ENCODE measurements around the gene IMMT. TPM values are rescaled to one million over a fixed set of nuclear protein-coding genes. Genes with fewer than 3 reads are reported as not detected.

Gene IMMT
- total and polyA plus RNA-seq, 2 donors (not counting 1 experiment from before 2014, with no cell fraction given), result 23.5 to 66.0 TPM

GRCh38 chr2:86158286-86158685, 37.0 kb downstream of the IMMT start:
- no peak for DNase-seq
- Mint-ChIP-seq H3K27ac (no peak overlapping the region), H3K9me3 (ENCODE audit: insufficient read depth) (no peaks in the 10 kb centered on the region), H3K27me3 (no peaks in the 10 kb centered on the region), H3K4me3 (no peak overlapping the region), H3K4me1 (no peaks in the 10 kb centered on the region)
- H2AFZ ChIP-seq (ENCODE audit: insufficient read depth, low read depth, low read length, poor library complexity, severe bottlenecking), result no peak overlapping the region
- no peak for ATAC-seq (ENCODE audit: low read depth)
- POLR2A ChIA-PET, result no interaction called here
- CTCF ChIA-PET, result no interaction called here
- no peak overlapping the region for H3K27ac ChIP-seq (ENCODE audit: low read length in 2 of 2)
- no peak overlapping the region for H3K9ac ChIP-seq (ENCODE audit: low read length)
- no peaks in the 10 kb centered on the region for H3K79me2 ChIP-seq (ENCODE audit: control insufficient read depth, insufficient read depth, low read length)
- no peak overlapping the region for H3K4me2 ChIP-seq (replicated peaks; ENCODE audit: low read depth, low read length, poor library complexity, severe bottlenecking)
- H3K27me3 ChIP-seq (replicated peaks in 1 of 4; ENCODE audit: control extremely low read depth in 1 of 4, control insufficient read depth in 3 of 4, insufficient read depth in 4 of 4, low read length in 3 of 4), result no peaks in the 10 kb centered on the region
- H3K4me1 ChIP-seq (ENCODE audit: control insufficient read depth in 2 of 2, insufficient read depth in 2 of 2, low read length in 2 of 2), result no peaks in the 10 kb centered on the region
- no peaks in the 10 kb centered on the region for H3K9me3 ChIP-seq (ENCODE audit: control extremely low read depth in 1 of 3, control insufficient read depth in 2 of 3, insufficient read depth in 1 of 3, low read length in 2 of 3)
- TF ChIP-seq CTCF (IDR thresholded peaks at IDR 0.05) (no peak), EZH2 (IDR thresholded peaks at IDR 0.05; ENCODE audit: borderline replicate concordance, insufficient read depth, low read depth, low read length, poor library complexity, severe bottlenecking) (no peak)
- H3K4me3 ChIP-seq (ENCODE audit: control extremely low read depth in 1 of 5, extremely low read depth in 1 of 5, insufficient read depth in 1 of 5, low read depth in 2 of 5, low read length in 4 of 5), result no peak overlapping the region
- peaks cover 5 to 81% of the 10 kb centered on the region in 2 experiments for H3K36me3 ChIP-seq (replicated peaks in 1 of 2; ENCODE audit: control extremely low read depth in 1 of 2, control insufficient read depth in 1 of 2, extremely low read depth in 1 of 2, insufficient read depth in 2 of 2, low read length in 1 of 2)
- intact Hi-C loops (cut with micrococcal nuclease), result no loop called here
- H4K20me1 ChIP-seq (ENCODE audit: control insufficient read depth, insufficient read depth, low read length, poor library complexity, severe bottlenecking), result no peaks in the 10 kb centered on the region
- no CpG with 5 or more reads among the region's 4 CpGs for WGBS (ENCODE audit: insufficient coverage)

GRCh38 chr2:86157009-86157556, 38.2 kb downstream of the IMMT start:
- Histone ChIP-seq H3K4me3 (ENCODE audit: control extremely low read depth in 1 of 5, extremely low read depth in 1 of 5, insufficient read depth in 1 of 5, low read depth in 2 of 5, low read length in 4 of 5) (no peak overlapping the region), H3K9me3 (ENCODE audit: control extremely low read depth in 1 of 3, control insufficient read depth in 2 of 3, insufficient read depth in 1 of 3, low read length in 2 of 3) (no peaks in the 10 kb centered on the region), H4K20me1 (ENCODE audit: control insufficient read depth, insufficient read depth, low read length, poor library complexity, severe bottlenecking) (no peaks in the 10 kb centered on the region), H3K4me1 (ENCODE audit: control insufficient read depth in 2 of 2, insufficient read depth in 2 of 2, low read length in 2 of 2) (no peaks in the 10 kb centered on the region), H2AFZ (ENCODE audit: insufficient read depth, low read depth, low read length, poor library complexity, severe bottlenecking) (no peak overlapping the region), H3K4me2 (replicated peaks; ENCODE audit: low read depth, low read length, poor library complexity, severe bottlenecking) (no peak overlapping the region), H3K9ac (ENCODE audit: low read length) (no peak overlapping the region), H3K27ac (ENCODE audit: low read length in 2 of 2) (no peak overlapping the region), H3K27me3 (replicated peaks in 1 of 4; ENCODE audit: control extremely low read depth in 1 of 4, control insufficient read depth in 3 of 4, insufficient read depth in 4 of 4, low read length in 3 of 4) (no peaks in the 10 kb centered on the region), H3K36me3 (replicated peaks in 1 of 2; ENCODE audit: control extremely low read depth in 1 of 2, control insufficient read depth in 1 of 2, extremely low read depth in 1 of 2, insufficient read depth in 2 of 2, low read length in 1 of 2) (peaks cover 9 to 69% of the 10 kb centered on the region in 2 experiments), H3K79me2 (ENCODE audit: control insufficient read depth, insufficient read depth, low read length) (no peaks in the 10 kb centered on the region)
- Mint-ChIP-seq H3K9me3 (ENCODE audit: insufficient read depth) (no peaks in the 10 kb centered on the region), H3K27ac (no peak overlapping the region), H3K4me3 (no peak overlapping the region), H3K4me1 (no peaks in the 10 kb centered on the region), H3K27me3 (no peaks in the 10 kb centered on the region)
- intact Hi-C loops (cut with micrococcal nuclease), result no loop called here
- ChIA-PET CTCF (no interaction called here), POLR2A (no interaction called here)
- DNase-seq (no peak), ATAC-seq (ENCODE audit: low read depth) (no peak)
- TF ChIP-seq CTCF (IDR thresholded peaks at IDR 0.05) (no peak), EZH2 (IDR thresholded peaks at IDR 0.05; ENCODE audit: borderline replicate concordance, insufficient read depth, low read depth, low read length, poor library complexity, severe bottlenecking) (no peak)
- 100% methylated on average over 2 of the region's 2 CpGs for WGBS (ENCODE audit: insufficient coverage)

All from B cell (primary cell).